ENCODE measurements around the gene CLEC20A.

CLEC20A gene

DNA sequence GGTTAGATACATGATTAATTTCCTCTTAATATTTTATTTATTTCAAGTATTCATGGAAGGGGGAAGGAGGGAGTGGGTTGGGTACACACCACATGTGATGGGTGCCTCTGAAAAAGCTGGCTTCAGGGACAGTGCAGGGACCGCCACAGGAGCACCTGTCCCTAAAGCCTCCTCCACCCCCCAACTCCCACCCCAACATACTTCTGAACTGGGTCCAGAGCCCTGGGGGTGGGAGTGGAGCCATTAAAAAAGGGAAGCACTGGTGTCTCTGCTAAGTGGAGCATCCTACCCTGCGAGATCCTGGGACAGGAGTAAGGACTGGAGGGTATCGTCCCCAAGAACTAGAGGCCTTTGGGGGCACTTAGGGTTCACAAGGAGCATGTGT is 5.6 kb upstream of the CLEC20A start:
- in situ Hi-C loops (cut with MboI; ENCODE audit: low sequenced_read_pairs), result no loop called here

DNA sequence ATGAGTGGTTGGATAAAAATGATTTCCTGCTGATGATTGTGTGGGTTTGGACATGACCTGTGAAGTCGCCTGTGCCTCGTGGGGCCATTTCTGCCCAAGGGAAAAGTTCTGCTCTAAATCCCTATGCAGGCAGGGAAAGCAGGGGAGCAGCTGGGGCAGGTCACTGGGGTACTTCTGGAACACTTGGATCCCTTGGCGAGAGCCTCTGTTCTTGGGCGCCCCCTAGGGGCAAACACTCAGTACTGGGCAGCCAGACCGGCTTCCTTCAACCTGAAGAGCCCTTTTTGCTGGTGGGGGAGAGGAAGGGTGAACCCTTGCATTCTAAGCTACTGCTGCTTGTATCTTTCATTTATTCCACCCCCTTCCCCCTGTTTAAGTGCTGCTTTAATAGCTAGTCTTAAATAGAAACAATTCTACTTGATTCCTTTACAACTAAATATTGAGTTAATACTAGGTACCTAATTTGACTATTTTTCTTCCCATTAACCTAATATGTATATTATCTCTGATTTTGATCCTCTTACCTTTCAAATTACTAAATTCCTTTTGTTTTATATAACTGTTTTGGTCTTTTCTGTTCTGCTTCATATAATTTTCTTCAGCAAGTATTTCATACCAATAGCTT is 5.1 kb upstream of the CLEC20A start:
- in situ Hi-C loops (cut with MboI; ENCODE audit: low sequenced_read_pairs), result no loop called here

DNA sequence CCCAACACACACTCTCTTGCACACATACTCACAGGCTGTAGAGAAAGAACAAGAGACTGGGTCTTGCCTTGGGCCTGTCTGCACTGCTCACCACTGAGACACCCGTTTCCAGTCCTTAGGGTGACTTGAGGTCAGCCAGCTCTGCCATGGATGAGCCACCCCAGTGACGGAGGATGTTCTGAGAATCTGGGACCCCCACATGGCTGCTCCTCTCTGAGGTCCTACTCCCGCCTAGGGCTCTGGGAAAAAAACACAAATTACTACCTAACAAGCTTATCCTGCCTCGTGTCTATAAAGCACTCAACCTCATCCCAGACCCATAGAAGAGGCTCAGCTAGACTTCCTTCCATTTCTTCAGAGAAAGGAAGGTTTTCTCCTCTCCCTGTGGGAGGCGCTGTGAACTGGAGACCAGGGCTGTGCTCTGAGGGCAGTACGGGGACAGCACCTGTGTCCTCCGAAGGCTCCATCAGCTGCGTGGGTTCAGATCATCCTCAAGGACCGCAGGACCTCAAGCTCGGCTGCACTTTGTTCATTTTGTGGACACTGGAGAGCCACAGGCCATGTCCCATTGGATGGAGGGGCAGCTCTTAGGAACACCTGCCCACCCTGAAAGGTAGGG is 4.3 kb upstream of the CLEC20A start:
- in situ Hi-C loops (cut with MboI; ENCODE audit: low sequenced_read_pairs), result no loop called here

DNA sequence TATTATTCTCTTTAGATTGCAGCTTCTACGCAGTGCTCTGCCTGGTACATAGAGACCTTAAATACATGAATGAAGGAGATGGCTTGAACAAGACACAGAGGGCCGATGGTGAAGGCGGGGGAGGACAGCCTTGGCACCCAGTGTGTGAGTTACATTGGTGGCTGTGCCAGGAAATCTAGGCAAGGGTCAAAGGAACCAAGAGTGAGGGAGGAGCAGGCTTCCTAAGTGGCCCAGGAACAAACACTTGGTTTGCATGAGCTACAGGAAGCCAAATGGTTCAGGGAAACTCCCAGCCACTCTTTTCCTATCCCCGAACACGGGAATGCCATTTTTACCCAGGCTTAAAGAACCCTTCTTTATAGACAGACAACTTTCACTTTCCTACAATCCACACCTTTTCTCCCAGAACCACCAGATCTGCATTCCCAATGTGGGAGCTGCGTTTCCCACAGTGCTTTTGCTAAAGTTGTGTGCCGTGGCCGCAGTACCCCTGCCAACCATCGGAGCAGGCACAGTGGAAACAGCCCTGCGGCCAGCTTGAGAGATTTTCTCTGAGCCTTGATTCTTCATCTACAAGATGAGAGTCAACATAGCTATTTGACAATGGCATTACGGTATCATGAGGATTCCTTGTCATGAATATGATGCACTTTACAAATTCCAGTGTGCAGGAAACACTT is 3.5 kb upstream of the CLEC20A start:
- in situ Hi-C loops (cut with MboI; ENCODE audit: low sequenced_read_pairs), result no loop called here

DNA sequence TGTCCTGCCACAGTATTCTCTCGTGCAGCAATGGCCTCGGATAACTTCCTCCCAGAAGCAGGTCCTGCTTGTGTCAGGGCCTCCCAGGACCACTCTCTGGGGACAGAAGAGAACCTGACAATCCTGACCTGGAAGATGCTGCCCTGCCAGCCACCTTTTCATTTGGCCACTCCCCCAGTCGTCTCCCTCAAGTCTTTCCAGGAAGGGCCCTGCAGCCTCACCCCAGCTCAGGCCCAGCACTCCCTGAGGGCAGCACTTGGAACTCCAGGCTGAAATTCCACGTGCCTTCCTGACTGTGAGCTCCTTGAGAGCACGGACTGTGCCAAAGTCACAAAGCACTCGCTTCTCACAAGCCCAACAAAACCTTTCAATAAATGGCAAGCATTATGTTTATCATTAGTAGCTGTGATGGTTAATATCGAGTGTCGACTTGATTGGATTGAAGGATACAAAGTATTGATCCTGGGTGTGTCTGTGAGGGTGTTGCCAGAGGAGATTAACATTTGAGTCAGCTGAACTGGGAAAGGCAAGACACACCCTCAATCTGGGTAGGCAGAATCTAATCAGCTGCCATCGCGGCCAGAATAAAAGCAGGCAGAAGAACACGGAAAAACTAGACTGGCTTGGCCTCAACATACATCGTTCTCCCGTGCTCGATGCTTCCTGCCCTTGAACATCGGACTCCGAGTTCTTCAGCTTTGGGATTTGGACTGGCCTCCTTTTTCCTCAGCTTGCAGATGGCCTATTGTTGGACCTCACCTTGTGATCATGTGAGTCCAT is 2.3 kb upstream of the CLEC20A start:
- in situ Hi-C loops (cut with MboI; ENCODE audit: low sequenced_read_pairs), result no loop called here

DNA sequence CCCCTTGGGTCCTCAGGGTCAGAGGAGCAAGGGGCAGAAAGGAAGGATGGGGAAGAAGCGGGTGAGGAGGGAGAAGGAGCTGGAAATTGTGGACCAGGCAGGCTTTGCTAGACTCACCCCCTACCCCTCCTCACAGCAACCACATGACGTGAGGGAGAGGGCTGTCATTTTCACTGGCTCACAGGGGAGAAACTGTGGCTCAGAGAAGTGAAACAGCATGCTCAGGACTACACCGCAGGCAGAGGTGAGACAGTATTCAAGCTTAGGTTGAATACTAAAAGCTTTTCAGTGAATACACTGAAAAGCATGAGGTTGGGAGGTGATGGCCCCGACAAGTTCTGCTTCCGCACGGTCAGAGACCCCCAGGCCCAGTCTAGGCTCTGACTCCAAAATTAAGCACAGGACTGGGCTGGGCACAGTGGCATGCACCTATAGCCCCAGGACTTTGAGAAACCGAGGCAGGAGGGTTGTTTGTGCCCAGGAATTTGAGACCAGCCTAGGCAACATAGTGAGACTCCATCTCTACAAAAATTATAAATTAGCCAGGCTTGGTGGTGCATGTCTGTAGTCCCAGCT is 1.2 kb upstream of the CLEC20A start:
- in situ Hi-C loops (cut with MboI; ENCODE audit: low sequenced_read_pairs), result no loop called here

DNA sequence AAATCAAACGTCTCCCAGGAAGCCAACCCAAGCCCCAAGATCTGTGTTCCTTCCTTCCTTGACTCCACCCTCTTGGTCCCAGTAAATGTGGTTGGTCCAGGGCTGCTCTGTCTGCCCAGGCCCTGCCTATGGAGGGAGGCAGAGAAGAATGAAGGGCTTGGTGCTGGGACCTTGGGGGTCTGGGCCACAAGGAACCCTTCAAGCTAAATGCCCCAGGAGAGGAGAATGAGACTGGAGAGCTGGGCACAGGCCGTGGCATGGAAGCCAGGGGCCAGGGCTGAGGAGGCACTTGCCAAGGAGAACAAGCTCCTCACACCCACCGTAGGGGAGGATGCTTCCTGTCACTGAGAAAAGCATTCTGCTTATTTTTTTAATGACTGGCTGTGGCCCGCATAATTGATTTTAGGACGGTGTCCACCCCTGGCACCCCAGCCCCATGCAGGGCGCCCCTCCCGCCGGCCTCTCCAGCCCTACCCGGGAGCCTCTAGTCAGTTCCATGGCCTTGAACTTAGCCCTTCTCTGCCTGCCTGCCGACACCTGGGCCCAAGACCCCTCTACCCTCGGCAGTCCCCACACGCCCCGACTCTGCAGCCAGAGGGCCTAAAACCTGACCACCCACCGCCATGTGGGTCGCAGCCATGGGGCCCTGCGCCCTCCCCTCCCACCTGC is 889 bp downstream of the CLEC20A start:
- in situ Hi-C loops (cut with MboI; ENCODE audit: low sequenced_read_pairs), result no loop called here

DNA sequence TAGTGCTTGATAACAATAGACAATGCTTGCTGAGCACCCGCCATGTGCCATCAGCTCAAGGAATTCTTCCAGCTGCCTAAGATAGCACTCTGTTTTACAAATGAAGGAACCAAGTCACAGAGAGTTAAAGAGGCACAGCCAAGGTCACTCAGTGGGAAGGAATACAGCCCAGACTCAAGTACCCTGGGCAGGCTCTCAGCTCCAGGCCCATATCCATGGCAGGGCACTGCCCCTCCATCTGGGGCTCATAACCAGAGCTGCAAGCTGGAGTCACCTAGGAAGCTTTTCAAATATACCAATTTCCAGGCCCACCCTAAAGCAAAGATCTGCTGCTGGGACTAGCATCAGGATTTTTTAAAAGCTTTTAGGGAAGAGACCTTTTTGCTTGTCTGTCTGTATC is 1.6 kb downstream of the CLEC20A start:
- in situ Hi-C loops (cut with MboI; ENCODE audit: low sequenced_read_pairs), result no loop called here

DNA sequence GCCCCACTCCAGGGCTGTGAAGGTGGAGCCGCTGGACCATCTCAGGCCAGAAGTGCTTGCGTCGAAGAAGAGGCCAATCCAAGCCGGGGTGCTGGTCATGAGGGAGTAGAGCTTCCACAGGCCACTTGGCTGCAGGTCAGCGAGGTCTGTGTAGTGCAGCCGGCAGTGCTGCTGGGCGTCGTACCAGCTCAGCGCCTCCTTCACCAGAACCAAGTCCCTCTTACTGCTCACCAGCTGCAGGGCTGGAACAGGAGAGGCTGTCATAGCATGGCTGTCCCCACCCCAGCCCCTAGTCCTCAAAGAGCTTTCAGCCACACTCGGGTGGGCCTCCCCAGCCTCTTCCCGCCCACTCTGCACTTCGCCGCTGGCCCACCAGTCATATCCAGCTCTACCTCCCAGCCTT is 2.2 kb downstream of the CLEC20A start:
- in situ Hi-C loops (cut with MboI; ENCODE audit: low sequenced_read_pairs), result no loop called here

DNA sequence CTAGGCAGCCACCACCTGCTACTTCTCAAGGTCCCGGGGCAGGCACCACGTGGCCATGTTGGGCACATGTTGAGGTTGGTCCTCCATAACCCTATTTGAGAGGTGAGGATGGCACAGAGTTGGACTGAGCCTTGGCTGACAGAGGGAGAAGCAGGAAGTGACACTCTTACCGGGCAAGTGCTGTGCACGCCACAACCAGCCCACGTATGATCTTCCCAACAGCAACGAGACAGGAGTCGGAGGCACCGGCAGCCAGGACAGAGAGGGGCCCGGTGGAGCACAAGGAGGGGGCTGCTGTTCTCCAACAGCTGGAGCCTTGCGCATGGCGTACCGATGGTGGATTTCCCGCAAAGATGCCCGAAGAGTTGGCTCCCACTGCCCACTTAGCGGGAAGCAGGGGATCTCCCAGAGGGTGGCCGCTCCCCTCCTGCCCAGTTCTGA is 3.4 kb downstream of the CLEC20A start:
- in situ Hi-C loops (cut with MboI; ENCODE audit: low sequenced_read_pairs), result no loop called here

DNA sequence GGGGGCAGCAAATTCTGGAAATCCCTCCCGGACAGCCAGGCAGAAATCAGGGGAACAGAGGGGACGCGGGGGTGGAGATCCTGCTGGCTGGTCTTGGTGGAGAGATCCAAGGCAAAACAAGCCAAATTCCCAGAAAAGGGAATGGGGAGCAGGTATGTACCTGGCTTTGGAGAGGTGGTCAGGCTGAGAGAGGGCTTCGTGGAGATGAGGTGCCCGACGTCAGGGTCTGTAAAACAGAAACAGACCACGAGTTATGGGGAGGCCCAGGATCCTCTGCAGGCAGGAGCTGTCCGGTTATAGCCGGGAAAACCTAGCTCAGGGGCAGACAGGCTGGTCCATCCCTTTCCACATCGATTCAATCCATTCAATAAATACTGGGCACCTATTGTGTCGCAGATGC is 4.4 kb downstream of the CLEC20A start:
- in situ Hi-C loops (cut with MboI; ENCODE audit: low sequenced_read_pairs), result no loop called here

DNA sequence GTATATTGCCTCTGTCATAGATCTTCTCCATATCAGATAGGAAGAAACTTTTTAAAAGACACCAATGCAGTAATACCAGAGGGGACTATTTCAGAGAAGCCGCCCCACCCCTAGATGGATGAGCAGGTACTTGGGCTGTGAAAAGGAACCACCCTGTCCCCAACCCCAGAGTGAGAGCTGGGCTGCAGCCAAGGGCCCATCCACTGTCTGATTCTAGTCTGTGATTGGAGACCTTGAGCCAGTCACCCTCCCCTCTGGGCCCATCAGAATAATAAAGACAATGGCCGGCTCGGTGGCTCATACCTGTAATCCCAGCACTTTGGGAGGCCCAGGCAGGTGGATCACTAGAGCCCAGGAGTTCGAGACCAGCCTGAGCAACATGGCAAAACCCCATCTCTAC is 5.0 kb downstream of the CLEC20A start:
- in situ Hi-C loops (cut with MboI; ENCODE audit: low sequenced_read_pairs), result no loop called here

DNA sequence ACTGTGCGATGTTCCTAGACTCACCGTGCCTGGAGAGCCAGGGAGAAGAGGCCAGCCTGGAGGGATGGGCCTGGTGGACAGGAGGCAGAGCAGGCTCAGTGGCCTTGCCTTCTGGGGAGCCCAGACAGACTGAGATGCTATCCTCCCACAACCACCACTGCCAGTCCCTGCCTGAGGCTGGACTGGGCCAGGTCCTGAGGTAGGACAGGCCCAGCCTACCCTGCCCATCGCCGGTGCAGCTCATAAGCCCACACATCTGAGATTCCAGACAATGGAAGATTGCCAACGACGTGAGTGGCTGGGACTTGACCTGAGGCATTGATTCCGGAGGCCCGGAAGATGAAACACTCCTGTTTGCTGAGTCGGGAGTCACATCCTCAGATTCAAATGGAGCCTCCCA is 5.8 kb downstream of the CLEC20A start:
- in situ Hi-C loops (cut with MboI; ENCODE audit: low sequenced_read_pairs), result no loop called here

DNA sequence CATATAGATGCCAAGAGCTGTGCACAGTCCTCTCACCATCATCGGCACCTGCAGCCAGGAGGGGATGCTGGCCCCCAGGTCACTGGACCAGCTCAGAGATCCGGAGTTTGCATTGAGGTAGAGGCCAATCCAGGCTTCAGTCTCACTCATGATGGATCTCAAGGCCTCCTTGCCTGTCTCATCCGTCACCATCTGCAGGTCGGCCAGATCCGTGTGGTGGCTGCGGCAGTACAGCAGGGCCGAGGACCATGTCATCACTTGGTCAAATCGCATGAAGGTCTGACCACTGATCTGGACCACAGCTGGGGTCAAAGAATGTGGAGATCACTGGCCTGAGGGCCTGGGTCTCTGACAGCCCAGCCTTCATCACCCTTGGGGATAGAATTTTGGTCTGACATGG is 6.6 kb downstream of the CLEC20A start:
- in situ Hi-C loops (cut with MboI; ENCODE audit: low sequenced_read_pairs), result no loop called here

DNA sequence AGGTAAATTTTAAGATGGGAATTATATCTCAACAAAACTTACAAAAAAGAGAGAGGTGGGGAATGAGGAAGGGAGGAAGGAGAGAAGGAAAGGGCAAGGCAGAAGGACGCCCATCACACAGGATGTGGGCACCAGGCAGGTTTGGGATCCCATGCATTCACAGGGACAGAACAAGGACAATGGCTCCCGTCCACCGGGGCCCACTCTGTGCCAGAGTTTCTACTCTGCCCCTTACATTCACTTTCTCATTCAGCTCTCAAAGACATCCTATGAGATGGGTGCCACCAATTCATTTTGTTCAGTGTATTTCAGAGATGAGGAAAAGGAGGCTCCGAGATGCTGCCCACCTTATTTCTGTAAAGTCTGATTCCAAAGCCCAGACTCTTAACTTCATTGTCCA is 7.4 kb downstream of the CLEC20A start:
- in situ Hi-C loops (cut with MboI; ENCODE audit: low sequenced_read_pairs), result no loop called here

DNA sequence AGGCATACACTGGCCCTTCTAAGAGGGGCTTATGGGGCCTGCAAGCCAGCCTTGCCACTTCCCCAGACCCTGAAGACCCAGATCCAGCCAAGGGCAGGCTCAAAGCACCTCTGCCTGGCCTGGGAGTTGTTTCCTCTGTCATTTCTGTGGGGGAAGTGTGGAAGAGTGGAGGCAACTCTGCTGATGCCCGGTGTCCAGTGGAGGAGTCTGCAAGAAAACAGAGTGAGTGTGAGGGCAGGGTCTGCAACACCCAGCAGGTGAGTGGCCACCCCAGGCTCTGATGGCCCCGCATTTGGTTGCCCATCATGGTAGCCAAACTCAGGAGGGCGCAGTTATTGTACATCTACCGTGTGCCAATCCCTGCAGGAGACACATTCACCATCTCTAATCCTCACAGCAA is 8.4 kb downstream of the CLEC20A start:
- in situ Hi-C loops (cut with MboI; ENCODE audit: low sequenced_read_pairs), result no loop called here

DNA sequence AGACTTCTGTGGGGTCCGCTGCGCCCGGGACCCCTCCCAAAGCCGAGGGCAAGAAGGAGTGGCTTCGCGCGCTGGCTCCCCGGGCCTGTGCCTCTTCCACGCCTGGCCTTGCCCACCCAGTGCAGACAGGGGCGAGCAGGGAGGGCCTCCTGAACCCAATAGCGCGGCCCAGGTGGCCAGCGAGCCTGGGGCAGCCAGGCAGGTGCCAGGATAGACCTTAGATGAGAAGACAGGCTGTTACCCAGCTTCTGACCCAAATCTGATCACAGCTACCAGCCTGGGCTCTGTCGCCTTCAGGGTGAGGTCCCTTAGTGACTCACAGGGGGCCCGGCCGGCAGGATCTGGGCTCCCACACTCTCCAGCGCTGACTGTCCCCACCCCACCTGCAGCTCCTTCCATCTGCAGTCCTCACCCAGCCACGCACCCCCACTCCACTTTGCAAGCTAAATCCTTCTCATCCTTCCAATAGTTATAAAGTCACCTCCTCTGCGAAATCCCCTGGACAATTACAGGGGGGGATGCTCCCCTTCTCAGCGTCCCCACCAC is 9.6 kb downstream of the CLEC20A start:
- in situ Hi-C loops (cut with MboI; ENCODE audit: low sequenced_read_pairs), result no loop called here

DNA sequence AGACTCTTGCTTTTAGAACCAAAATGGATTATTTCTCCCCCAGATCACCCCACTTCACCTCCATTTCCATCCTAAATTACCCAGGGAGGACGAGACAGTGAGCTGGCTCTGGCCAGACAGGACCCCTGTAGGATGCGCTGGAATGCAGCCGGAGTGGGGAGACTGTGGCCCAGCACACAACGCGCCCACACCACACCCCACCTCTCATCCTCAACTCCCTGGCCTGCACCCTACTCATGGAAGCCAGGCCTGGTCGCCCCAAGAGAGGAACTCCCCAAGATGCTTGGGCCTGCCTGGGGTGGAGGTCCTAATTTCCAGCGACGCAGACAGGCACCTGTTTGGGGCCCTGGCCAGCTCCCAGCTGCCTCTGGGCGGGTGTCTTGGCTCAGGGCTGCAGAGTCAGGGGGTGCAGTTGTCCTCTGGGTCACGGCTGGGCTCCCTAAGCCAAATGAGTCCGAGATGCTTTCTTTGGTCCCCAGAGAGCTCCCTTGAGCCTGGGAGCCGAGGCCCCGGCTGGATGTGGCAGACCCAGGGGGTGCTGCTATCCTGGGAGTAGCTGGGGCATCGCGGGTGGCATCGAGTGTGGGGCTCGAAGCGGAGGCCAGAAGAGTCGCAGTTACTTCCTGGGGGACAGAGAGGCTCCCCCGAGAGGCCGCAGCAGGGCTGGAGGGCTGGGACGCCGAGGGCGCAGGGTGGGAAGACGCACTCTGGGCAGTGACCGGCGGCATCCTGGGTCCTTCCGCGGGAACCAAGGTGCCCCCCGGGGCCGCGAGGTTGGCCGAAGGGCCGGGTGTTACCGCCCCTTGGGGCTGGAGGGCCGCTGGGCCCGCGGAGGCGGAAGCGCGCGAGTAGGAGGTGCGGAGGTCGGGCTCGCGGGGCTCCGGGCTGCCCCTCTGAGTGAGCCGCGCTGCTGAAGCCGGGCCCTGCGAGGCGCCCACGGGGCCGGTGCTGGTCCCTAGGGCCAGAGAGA is 10.4 kb downstream of the CLEC20A start:
- in situ Hi-C loops (cut with MboI; ENCODE audit: low sequenced_read_pairs), result no loop called here

DNA sequence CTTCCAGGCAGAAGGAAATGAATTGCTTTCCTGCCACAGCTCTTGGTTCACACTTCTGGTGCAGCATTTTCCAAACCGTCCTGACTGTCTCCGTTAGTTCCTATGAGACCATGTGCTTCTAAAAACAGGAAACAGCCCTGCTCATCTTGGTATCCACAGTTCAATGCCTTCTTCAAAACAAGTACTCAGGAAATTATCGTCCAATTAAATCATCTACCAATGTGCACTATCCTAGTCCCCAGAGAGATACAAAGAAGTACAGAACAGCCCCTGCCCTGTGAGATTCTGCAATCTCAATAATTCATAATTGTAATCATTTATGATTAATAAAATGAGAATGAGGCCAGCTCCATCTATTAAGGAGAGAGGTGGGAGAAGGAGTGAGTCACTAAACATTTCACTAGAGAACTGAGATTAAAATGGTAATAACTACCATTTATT is 11.2 kb downstream of the CLEC20A start:
- in situ Hi-C loops (cut with MboI; ENCODE audit: low sequenced_read_pairs), result no loop called here
